SU-DHL-6 (cell line): ENCODE data around the gene HAUS5.
A peak's percentile ranks its signal among the peaks of the same experiment; 100 is the strongest.

Source experiments
- H2AFZ ChIP-seq: fragments of 200-600 bp; sonication (generic); 2 replicates; pipeline ENCODE4 v1.6.1; 2014; ENCODE audit warnings: low read depth, mild to moderate bottlenecking, moderate library complexity, mixed read lengths, antibody characterized with exemption, low read length; ENCODE audit not compliant: severe bottlenecking
- H3F3A ChIP-seq: fragments of 200-600 bp; shearing (Covaris generic); 2 replicates; pipeline ENCODE4 v1.6.0; 2016; ENCODE audit warnings: antibody characterized with exemption, mild to moderate bottlenecking; ENCODE audit not compliant: insufficient read depth
- H3K27ac ChIP-seq: fragments of 200-600 bp; sonication (generic); 2 replicates; pipeline ENCODE4 v1.5.1; 2016; ENCODE audit warnings: low read depth, mild to moderate bottlenecking, low read length, moderate library complexity, mixed read lengths
- H3K27me3 ChIP-seq: fragments of 200-600 bp; sonication (generic), shearing (Covaris generic); 2 replicates; pipeline ENCODE4 v1.6.0; 2014; ENCODE audit warnings: mild to moderate bottlenecking, low read length
- H3K36me3 ChIP-seq: fragments of 200-600 bp; sonication (generic); 2 replicates; pipeline ENCODE4 v1.6.1; 2014; ENCODE audit warnings: mild to moderate bottlenecking, low read length, mixed read lengths
- H3K4me2 ChIP-seq: fragments of 300-600, 200-600 bp; shearing (Covaris generic), sonication (generic); 2 replicates; pipeline ENCODE4 v1.6.0; 2014; ENCODE audit warnings: low read length, low read depth, mild to moderate bottlenecking; ENCODE audit not compliant: poor library complexity, severe bottlenecking
- H3K4me3 ChIP-seq: fragments of 200-600 bp; sonication (generic); 2 replicates; pipeline ENCODE4 v1.5.1; 2014; ENCODE audit warnings: antibody characterized with exemption, low read length, mild to moderate bottlenecking, mixed read lengths; ENCODE audit not compliant: insufficient read depth, poor library complexity, severe bottlenecking
- H3K79me2 ChIP-seq: fragments of 200-600 bp; sonication (generic); 2 replicates; pipeline ENCODE4 v1.6.1; 2014; ENCODE audit warnings: mild to moderate bottlenecking, low read length, moderate library complexity; ENCODE audit not compliant: insufficient read depth
- H3K9ac ChIP-seq: fragments of 200-600 bp; sonication (generic); 2 replicates; pipeline ENCODE4 v1.7.0; 2014; ENCODE audit warnings: mild to moderate bottlenecking, low read length
- H3K9me2 ChIP-seq: fragments of 200-600 bp; sonication (generic); replicated peaks from 2 replicates; pipeline ENCODE4 v1.6.1; 2014; ENCODE audit warnings: low read length; ENCODE audit not compliant: insufficient read depth
- H3K9me3 ChIP-seq: fragments of 200-600 bp; sonication (generic); 2 replicates; pipeline ENCODE4 v1.6.1; 2014; ENCODE audit warnings: low read length, mixed read lengths; ENCODE audit not compliant: insufficient read depth
- H4K20me1 ChIP-seq: fragments of 200-600 bp; sonication (generic); 2 replicates; pipeline ENCODE4 v1.6.1; 2014; ENCODE audit warnings: low read depth, mild to moderate bottlenecking, antibody characterized with exemption, low read length, moderate library complexity, mixed read lengths
- EZH2phosphoT487 ChIP-seq: fragments of 200-600 bp; sonication (generic), shearing (Covaris generic); conservative IDR thresholded peaks from 2 replicates; pipeline ENCODE4 v1.6.1; 2018; ENCODE audit warnings: mild to moderate bottlenecking, antibody characterized with exemption, low read length, moderate library complexity, mixed read lengths
- TF ChIP-seq, protein P1 (sequence below): fragments of 200-600 bp; sonication (generic); IDR thresholded peaks from one replicate; pipeline ENCODE4 v1.5.1; 2017; ENCODE audit warnings: antibody characterized with exemption, mild to moderate bottlenecking, low read length, moderate library complexity; ENCODE audit not compliant: insufficient read depth, poor library complexity, severe bottlenecking

The HAUS5 gene, protein sequence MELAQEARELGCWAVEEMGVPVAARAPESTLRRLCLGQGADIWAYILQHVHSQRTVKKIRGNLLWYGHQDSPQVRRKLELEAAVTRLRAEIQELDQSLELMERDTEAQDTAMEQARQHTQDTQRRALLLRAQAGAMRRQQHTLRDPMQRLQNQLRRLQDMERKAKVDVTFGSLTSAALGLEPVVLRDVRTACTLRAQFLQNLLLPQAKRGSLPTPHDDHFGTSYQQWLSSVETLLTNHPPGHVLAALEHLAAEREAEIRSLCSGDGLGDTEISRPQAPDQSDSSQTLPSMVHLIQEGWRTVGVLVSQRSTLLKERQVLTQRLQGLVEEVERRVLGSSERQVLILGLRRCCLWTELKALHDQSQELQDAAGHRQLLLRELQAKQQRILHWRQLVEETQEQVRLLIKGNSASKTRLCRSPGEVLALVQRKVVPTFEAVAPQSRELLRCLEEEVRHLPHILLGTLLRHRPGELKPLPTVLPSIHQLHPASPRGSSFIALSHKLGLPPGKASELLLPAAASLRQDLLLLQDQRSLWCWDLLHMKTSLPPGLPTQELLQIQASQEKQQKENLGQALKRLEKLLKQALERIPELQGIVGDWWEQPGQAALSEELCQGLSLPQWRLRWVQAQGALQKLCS

DNA sequence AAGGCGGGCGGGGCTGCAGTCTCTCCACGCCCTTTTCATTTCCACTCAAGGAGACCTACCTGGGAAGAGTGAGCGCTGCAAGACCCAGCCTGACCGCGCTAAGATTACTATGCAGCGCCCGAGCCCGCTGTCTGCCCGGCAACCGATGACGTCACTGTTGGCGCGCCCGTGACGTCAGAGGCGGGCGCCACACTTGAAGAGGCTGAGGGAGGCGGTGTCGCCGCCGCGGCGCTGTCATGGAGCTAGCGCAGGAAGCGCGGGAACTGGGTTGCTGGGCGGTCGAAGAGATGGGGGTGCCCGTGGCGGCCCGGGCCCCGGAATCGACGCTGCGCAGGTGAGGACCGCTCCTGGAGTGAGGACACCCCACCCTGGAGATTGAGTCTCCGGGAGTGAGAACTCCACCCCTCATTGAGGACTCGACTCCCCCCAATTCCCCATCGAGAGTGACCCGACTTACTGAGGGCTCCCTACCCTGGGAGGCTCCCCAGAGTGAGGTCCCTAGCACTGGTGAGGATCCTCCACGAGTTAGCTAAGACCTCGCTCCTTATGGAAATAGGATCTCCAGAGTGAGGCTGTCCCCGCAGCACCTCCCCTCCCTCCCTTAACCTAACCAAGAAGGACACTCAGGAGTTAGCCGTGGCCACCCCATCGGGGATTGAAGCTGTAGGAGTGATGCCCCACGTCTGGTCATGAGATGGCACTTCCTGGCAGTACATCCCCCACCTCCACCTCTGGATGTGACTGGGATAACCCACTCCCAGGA is at the start of gene HAUS5:
TSS of gene HAUS5 (plus strand) at position 177 of the 763 bp plus-strand sequence. CDS start at position 237, 60 bp downstream.
- Histone ChIP-seq H3K27ac (peak within 1 kb of the TSS; percentile 27), H4K20me1 (no peaks in the 10 kb centered on the region), H2AFZ (peak within 1 kb of the TSS; percentile 94), H3K36me3 (no peaks in the 10 kb centered on the region), H3K4me3 (peak within 1 kb of the TSS; percentile 72), H3K27me3 (no peaks in the 10 kb centered on the region), H3K9me2 (no peaks in the 10 kb centered on the region), H3K9ac (peak within 1 kb of the TSS; percentile 91), H3K9me3 (no peaks in the 10 kb centered on the region), H3F3A (no peaks in the 10 kb centered on the region), H3K4me2 (peak within 1 kb of the TSS; percentile 89), H3K79me2 (peaks cover 8% of the 10 kb centered on the region; the same call in 1 of the 2 replicates)
- no peak for TF ChIP-seq EZH2phosphoT487
- TF ChIP-seq, protein P1, sequence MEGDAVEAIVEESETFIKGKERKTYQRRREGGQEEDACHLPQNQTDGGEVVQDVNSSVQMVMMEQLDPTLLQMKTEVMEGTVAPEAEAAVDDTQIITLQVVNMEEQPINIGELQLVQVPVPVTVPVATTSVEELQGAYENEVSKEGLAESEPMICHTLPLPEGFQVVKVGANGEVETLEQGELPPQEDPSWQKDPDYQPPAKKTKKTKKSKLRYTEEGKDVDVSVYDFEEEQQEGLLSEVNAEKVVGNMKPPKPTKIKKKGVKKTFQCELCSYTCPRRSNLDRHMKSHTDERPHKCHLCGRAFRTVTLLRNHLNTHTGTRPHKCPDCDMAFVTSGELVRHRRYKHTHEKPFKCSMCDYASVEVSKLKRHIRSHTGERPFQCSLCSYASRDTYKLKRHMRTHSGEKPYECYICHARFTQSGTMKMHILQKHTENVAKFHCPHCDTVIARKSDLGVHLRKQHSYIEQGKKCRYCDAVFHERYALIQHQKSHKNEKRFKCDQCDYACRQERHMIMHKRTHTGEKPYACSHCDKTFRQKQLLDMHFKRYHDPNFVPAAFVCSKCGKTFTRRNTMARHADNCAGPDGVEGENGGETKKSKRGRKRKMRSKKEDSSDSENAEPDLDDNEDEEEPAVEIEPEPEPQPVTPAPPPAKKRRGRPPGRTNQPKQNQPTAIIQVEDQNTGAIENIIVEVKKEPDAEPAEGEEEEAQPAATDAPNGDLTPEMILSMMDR, result no peak

DNA sequence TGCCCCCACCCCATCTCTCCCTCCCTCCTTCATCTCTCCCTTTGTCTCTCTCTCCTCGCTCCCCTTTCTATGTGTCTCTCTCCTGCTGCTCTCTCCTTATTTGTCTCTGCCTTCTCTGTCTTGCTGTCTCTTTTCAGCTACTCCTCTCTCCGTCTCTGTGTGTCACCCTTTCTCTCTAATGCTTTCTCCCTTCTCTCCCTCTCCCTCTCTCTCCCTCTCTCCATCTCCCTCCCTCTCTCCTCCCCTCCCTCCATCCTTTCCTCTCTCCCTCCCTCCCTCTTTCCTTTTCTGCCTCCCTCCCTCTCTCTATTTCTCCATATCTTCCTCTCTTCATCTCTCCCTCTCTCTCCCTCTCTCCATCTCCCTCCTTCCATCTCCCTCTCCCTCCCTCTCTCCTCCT is 49.8 kb upstream of the HAUS5 start:
- no peak for TF ChIP-seq EZH2phosphoT487
- TF ChIP-seq, protein P1, result no peak
- no peak overlapping the region for H3K27ac ChIP-seq
- no peaks in the 10 kb centered on the region for H3K27me3 ChIP-seq
- H3F3A ChIP-seq, result no peaks in the 10 kb centered on the region
- H3K9me3 ChIP-seq, result no peaks in the 10 kb centered on the region
- no peaks in the 10 kb centered on the region for H3K36me3 ChIP-seq
- H3K4me3 ChIP-seq, result no peak overlapping the region
- H2AFZ ChIP-seq, result no peak overlapping the region
- no peak overlapping the region for H3K4me2 ChIP-seq
- no peaks in the 10 kb centered on the region for H3K79me2 ChIP-seq
- no peaks in the 10 kb centered on the region for H3K9me2 ChIP-seq
- no peak overlapping the region for H3K9ac ChIP-seq
- H4K20me1 ChIP-seq, result no peaks in the 10 kb centered on the region

DNA sequence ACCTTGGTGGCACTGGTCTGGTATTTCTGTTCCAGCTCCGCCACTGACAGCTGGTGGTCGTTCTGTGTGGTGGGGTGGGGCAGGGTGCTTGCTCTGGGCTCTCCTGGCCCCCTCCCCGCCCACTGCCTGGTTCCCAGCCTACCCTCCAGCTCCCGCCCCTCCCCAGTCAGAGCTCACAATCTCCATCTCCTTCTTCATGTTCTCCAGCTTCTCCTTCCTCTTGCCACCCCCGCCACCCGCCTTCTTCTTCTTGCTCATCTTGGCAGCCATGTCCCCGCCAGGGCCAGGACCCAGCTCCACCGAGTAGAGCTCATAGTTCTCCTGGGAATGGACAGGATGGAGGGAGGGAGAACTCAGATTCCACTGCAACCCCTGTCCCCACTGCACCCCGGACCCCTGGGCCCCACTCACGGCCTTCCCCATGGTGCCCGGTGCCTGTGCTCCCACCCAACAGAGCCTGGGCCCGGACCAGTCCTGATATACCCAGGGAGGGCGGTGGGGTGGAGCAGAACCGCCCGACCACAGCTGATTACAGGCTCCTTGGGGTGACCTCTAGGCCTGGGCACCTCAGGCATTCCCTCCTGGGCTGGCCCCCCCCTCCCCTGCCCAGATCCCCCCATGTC is 49.2 kb upstream of the HAUS5 start, which contains the start of gene ATP4A:
TSS of gene ATP4A (minus strand) at position 452 of the 623 bp plus-strand sequence. CDS start at position 423, 29 bp downstream.
- Histone ChIP-seq H3K79me2 (no peaks in the 10 kb centered on the region), H2AFZ (no peak within 1 kb of the TSS), H3K4me2 (no peak within 1 kb of the TSS), H3K27me3 (no peaks in the 10 kb centered on the region), H3K9me2 (no peaks in the 10 kb centered on the region), H3K9ac (no peak within 1 kb of the TSS), H3K36me3 (no peaks in the 10 kb centered on the region), H3K4me3 (no peak within 1 kb of the TSS), H4K20me1 (no peaks in the 10 kb centered on the region), H3K27ac (no peak within 1 kb of the TSS), H3K9me3 (no peaks in the 10 kb centered on the region), H3F3A (no peaks in the 10 kb centered on the region)
- TF ChIP-seq EZH2phosphoT487, result no peak
- TF ChIP-seq, protein P1, result no peak
